ENCODE results near the gene KRTAP12-2.

Gene KRTAP12-2

GRCh38 chr21:44626262-44626661 is 40.5 kb downstream of the KRTAP12-2 start:
- DNase-seq (ENCODE audit: low read depth) = no peak

GRCh38 chr21:44625756-44626155 is 41.0 kb downstream of the KRTAP12-2 start:
- TF ChIP-seq CTCF (IDR thresholded peaks at IDR 0.05; ENCODE audit: low read depth, low read length, missing control alignments) = no peak
- DNase-seq (ENCODE audit: low read depth) = no peak
- in situ Hi-C loops (cut with HindIII; ENCODE audit: low sequenced_read_pairs) = no loop called here
- no peak overlapping the region for H3K4me3 ChIP-seq (ENCODE audit: low read depth, low read length)

More at GRCh38 chr21:44626262-44626661, 40.5 kb downstream of the KRTAP12-2 start:
- no peak for TF ChIP-seq CTCF (IDR thresholded peaks at IDR 0.05; ENCODE audit: low read depth, low read length, missing control alignments)
- no peak overlapping the region for H3K4me3 ChIP-seq (ENCODE audit: low read depth, low read length)
- in situ Hi-C loops (cut with HindIII; ENCODE audit: low sequenced_read_pairs) = no loop called here

DNA sequence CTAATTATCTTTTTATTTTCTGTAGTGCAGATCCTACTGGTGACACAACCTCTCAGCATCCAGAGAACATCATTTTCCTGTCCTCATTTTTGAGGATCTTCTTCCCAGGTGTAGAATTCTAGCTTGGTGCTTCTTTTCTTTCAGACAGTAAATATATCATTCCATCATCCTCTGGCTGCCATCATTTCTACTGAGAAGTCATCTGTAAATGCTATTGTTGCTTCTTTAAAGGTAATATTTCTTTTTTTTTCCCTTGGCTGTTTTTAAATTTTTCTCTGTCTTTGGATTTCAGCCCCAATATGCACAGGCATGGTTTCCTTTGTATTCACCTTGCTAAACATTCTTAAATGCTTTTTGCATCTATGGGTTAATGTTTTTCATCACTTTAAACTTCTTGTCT is 43.2 kb downstream of the KRTAP12-2 start:
- DNase-seq (ENCODE audit: low read depth) = no peak
- no peak overlapping the region for H3K4me3 ChIP-seq (ENCODE audit: low read depth, low read length)
- in situ Hi-C loops (cut with HindIII; ENCODE audit: low sequenced_read_pairs) = no loop called here
- TF ChIP-seq CTCF (IDR thresholded peaks at IDR 0.05; ENCODE audit: low read depth, low read length, missing control alignments) = no peak

GRCh38 chr21:44619886-44620285 is 46.8 kb downstream of the KRTAP12-2 start:
- in situ Hi-C loops (cut with HindIII; ENCODE audit: low sequenced_read_pairs) = no loop called here
- no peak for TF ChIP-seq CTCF (IDR thresholded peaks at IDR 0.05; ENCODE audit: low read depth, low read length, missing control alignments)
- no peak for DNase-seq (ENCODE audit: low read depth)
- no peak overlapping the region for H3K4me3 ChIP-seq (ENCODE audit: low read depth, low read length)

DNA sequence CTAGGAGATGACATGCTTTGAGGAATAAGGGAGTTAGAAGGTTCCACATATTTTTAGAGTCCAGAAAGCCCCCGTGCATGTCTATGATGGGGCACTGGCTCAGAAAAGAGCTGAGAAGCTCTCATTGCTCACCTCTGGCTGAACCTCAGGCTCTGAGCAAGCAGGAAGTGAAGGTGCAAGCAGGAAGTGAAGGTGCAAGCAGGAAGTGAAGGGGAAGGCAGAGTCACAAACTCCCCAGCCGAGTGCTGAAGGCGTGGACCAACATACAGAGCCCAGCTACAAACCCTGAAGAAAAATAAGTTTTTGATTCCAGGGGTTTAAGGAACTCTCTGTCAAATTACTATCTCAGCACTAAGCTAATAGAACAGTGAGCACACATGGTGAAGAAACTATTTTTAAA is 47.8 kb downstream of the KRTAP12-2 start:
- H3K4me3 ChIP-seq (ENCODE audit: low read depth, low read length) = no peak overlapping the region
- DNase-seq (ENCODE audit: low read depth) = no peak
- TF ChIP-seq CTCF (IDR thresholded peaks at IDR 0.05; ENCODE audit: low read depth, low read length, missing control alignments) = no peak
- in situ Hi-C loops (cut with HindIII; ENCODE audit: low sequenced_read_pairs) = no loop called here

DNA sequence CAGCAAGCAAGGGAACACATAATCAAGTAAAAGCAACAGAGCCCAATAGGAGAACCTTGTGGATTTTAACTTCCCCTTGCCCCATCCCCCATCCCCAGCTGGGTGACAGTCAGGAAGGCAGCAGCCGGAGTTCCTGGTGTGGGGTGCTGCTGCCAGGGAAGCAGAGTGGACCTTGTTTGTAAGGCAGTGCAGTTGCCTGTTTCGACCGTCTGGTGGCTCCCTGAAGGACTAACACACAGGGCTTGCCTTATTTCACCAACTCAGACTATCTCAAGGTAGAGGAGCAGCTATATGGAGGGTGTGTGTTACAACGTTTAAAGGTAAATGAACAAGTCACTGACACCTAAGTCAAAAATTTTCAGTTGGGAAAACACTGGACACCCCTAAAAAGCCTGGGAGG is 48.2 kb downstream of the KRTAP12-2 start:
- no peak for DNase-seq (ENCODE audit: low read depth)
- H3K4me3 ChIP-seq (ENCODE audit: low read depth, low read length) = no peak overlapping the region
- no peak for TF ChIP-seq CTCF (IDR thresholded peaks at IDR 0.05; ENCODE audit: low read depth, low read length, missing control alignments)
- in situ Hi-C loops (cut with HindIII; ENCODE audit: low sequenced_read_pairs) = no loop called here

- DNase-seq (ENCODE audit: low read depth) = no peak
- in situ Hi-C loops (cut with HindIII; ENCODE audit: low sequenced_read_pairs) = no loop called here
- TF ChIP-seq CTCF (IDR thresholded peaks at IDR 0.05; ENCODE audit: low read depth, low read length, missing control alignments) = no peak
- H3K4me3 ChIP-seq (ENCODE audit: low read depth, low read length) = no peak overlapping the region
Measured at GRCh38 chr21:44617071-44617501, 49.6 kb downstream of the KRTAP12-2 start.

All from astrocyte of the cerebellum (primary cell).